GM19239 (cell line): ENCODE data around the gene RABGAP1L.
"Not testable (repeated sequence)": the region's sequence is repeated elsewhere in the genome, so short reads cannot be mapped to it uniquely, and the experiment has no call there.

Experiments used
- DNase-seq: peaks from one replicate; pipeline ENCODE4 v3.0.0; 2011; ENCODE audit warnings: low spot score; ENCODE audit not compliant: insufficient read length
- FAIRE-seq: peaks from 2 replicates; lab custom pipeline; 2011; peaks lifted over from hg19 to GRCh38; lab: Jason Lieb, UNC

The RABGAP1L gene

DNA sequence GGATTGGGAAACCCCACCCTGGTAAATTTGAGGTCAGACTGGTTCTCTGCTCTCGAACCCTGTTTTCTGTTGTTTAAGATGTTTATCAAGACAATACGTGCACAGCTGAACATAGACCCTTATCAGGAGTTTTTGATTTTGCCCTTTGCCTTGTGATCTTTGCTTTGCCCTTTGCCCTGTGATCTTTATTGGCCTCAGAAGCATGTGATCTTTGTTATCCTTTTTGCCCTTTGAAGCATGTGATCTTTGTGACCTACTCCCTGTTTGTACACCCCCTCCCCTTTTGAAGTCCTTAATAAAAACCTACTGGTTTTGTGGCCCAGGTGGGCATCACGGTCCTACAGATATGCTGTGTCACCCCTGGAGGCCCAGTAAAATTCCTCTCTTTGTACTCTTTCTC, 250.5 kb downstream of the RABGAP1L start:
- not testable (repeated sequence) for FAIRE-seq, DNase-seq

DNA sequence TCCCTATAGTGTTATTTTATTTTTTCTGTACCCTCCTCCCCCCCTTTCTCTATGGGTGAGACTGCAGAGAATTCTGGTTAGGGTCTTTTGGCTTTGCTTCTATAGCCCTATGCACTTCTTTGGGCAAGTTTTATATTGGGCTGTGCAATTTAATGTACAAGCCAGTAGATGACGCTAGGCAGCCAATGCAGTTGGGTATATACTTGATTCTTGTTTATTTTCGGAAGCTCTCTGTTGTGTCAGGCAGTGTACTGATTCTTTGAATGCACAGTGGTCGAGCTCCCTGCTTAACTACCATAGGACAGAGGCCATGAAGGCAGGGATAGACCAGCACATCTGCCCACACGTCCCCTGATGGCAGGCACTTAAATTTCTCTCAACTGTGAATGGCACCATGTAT, 254.3 kb downstream of the RABGAP1L start:
- FAIRE-seq (no peak), DNase-seq (no peak)

DNA sequence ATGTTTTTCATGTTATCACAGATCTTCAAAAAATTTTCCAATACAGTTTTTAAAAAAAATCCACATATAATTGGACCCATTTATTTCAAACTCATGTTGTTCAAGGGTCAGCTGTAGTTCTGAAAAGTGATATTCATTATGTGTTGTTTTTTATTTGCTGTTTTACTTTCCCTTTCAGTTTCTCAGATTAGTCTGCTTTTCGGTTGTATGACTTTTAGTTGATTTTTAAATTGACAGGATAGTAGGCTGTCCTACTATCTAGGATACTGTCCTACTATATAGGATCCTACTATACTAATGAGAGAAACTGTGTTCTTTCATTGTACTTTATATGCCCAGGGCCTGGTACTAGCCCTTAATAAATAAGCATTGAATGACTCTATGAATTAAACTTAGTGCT, 254.9 kb downstream of the RABGAP1L start:
- peak; percentile 14 for FAIRE-seq
- no peak for DNase-seq

DNA sequence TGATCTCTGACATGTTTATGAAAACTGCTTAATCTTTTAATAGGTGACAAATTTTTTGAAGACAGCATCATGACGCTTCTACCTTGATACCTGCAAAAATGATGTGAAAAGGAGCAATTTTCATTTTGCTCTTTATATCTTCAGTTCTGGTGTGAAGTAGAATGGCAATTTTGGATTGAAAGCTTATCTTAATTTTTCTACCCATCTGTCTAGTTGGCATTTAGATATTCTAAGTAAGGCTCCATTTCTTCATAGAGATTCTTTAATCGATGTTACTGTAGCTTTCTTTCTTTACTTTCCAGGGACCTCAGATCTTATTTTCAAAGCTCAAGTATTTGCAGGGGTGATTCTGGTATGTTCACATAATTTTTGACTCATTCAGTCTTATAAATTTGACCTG, 256.2 kb downstream of the RABGAP1L start:
- FAIRE-seq = no peak
- DNase-seq = no peak

DNA sequence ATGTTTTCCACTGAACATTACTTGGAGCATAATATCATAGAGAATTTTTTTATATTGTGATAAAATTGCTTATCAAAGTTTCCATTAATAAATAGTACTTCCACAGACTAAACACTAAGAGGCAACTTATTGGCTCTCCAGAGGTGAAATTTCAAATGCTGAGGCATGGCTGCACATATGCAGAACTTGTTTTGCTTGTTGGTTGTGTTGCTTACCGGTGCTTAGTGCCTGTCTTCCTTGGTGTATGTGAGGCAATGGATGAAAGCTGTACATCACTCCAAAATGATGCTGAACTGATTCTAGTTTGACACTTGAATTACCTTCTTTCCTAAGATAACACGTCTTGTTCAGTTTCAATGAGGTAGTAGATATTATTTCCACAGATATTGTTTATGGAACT, 258.6 kb downstream of the RABGAP1L start:
- DNase-seq (no peak), FAIRE-seq (no peak)

DNA sequence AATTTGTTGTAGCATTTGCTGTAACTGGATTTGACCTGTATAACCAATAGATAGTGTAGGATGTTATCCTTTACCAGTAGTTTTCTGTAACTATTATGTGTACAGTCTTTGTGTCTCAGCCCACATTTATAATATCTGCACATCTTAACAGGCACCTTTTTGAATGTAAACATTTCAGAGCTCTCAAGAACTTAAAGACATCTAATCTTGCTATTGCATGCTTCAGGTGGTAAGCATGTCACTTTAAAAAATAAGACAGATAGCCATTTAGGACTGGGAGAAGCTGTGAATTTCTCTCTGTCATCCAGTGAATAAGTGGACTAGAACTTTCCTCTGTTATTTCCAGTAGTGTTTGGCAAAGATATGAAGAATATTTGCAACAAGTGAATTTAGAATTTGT, 265.8 kb downstream of the RABGAP1L start:
- DNase-seq (no peak), FAIRE-seq (no peak)

DNA sequence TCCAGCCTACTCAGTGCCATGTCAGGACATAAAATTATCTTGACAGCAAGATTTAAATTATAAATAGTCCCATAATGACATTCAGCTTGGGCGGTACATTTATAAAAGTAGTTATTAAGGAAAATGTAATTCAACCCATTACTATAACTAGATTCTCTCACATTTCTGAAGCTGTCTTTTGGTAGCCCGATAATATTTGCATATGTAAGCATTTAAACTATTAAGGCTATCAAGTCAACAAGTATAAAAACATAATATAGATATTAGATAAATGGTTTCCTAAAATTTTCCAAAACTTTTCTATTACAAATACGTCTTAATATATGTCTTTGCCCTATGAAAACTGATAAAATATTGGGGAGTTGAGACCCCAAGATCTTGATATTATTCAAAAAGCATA, 266.8 kb downstream of the RABGAP1L start:
- FAIRE-seq (no peak), DNase-seq (no peak)

DNA sequence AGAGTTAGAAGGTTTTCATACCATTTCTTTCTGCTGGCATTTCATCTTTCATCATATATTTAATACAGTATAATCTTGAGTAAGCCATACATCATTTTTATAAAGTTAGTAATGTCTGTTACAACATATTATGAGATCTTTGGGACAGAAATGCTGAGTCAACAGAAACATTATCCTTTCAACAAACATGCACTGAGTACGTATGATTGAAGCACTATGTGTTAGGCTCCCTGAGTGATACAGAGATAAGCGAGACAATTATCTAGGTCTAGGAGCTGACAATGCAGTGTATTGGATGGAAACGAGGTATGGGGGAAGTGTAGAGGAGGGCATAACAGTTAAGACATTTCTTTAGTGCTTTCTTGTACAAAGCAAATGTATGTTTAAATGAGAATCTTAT, 268.7 kb downstream of the RABGAP1L start:
- FAIRE-seq = no peak
- no peak for DNase-seq

DNA sequence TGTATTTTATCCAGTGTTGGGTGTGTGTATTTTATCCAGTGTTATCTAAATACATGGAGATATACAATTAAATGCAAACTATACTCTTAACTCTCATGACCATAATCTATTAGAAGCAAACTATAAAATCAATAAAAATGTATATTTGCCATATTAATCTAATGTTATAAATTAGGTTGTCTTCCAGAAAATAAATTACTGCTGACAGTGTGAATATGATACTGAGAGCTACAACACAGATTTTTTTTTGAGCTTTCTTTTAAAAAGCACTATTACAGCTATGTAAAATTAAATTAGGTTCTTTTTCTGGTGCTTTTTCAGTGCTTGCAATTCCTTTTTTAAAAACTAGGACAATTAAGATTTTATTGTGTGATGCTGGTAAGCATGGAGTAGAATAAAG, 269.4 kb downstream of the RABGAP1L start:
- DNase-seq (no peak), FAIRE-seq (no peak)

DNA sequence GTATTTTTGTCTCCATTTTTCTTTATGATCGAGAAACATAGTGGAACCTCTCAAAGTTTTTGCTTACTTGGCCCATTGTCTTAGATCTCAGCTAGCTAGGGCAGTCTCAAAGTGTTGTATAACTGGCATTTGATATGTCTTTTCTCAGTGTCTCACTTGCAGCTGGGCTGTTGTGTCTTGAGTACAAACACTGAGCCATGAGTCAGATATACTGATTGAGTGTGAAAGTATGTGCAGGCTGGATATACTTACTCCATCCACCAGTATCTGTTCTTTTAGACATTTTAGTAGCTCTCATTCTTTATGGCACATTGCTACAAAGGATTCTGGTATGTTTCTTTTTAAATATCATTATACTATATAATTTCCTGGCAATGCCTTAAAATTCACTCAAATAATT, 274.1 kb downstream of the RABGAP1L start:
- FAIRE-seq (no peak), DNase-seq (no peak)

DNA sequence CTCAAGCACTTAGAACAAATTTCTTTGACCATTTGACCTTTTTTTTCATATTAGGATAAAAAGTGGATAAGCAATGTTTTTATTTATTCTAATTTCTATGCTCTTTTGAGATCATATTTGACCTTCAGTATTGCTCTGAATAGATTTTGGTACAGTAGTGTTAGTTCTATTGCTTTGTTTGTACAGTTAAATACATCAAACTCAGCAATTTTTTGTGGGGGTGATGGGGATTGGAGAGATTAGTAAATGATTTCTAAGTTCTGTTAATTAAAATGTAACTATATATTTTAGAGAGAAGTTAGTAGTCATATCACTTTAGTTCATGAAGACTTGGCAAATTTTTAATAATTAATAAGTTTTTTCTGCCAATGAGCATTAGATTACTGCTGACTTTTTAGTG, 286.0 kb downstream of the RABGAP1L start:
- no peak for DNase-seq
- no peak for FAIRE-seq

DNA sequence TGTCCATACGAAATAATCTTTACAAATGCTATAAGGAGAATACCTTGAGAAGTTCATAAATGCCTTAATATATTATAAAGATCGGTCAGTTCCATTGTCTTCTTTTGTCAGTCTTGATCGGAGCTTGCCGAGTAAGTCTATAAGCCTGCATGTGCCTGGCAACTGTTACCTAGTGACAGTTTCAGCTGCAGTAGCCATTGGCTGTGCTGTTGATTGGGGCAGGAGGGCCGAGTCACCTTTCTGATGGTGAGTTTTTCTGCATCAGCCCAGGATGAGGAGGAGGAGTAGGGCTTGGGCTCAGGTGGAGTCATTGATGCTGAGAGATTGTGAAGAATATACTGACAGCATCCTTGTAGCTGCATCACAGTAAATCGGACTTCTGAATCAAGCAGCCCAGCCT, 286.5 kb downstream of the RABGAP1L start:
- FAIRE-seq = no peak
- no peak for DNase-seq

DNA sequence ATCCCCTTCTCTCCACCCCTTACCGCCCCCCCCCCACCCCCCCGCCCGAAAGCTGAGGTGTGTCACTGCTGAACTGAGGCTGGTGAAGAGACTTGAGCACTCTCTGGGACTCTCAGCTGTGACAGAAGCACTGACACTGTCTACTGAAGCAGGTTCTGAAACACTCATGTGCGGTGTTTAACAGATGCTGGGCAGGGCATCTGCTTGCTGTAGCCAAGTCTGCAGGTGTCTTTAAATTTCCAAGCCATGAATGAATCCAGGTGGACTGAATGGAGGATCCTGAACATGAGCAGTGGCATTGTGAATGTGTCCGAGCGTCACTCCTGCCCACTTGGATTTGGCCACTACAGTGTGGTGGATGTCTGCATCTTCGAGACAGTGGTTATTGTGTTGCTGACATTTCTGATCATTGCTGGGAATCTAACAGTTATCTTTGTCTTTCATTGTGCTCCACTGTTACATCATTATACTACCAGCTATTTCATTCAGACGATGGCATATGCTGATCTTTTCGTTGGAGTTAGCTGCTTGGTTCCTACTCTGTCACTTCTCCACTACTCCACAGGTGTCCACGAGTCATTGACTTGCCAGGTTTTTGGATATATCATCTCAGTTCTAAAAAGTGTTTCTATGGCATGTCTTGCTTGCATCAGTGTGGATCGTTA, 288.7 kb downstream of the RABGAP1L start, which contains the start of gene GPR52:
Gene GPR52 (plus strand): TSS at position 99 of the 665 bp plus-strand sequence. CDS start 148 bp downstream, at position 247.
- no peak for DNase-seq
- no peak for FAIRE-seq

DNA sequence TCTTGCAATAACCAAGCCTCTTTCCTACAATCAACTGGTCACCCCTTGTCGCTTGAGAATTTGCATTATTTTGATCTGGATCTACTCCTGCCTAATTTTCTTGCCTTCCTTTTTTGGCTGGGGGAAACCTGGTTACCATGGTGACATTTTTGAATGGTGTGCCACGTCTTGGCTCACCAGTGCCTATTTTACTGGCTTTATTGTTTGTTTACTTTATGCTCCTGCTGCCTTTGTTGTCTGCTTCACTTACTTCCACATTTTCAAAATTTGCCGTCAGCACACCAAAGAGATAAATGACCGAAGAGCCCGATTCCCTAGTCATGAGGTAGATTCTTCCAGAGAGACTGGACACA, 289.2 kb downstream of the RABGAP1L start:
- no peak for FAIRE-seq
- no peak for DNase-seq

DNA sequence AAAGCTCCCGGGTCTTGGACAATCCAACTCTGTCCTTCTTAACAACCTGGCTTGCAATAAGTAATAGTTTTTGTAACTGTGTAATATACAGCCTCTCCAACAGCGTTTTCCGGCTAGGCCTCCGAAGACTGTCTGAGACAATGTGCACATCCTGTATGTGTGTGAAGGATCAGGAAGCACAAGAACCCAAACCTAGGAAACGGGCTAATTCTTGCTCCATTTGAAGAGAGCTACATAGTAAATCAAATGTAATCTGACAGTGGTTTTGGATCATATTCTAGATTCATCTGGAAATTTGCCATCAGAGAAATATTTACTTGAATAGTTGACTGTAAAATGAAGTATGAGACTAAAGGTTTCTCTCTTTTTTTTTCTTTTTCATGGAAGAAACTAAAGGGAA, 289.7 kb downstream of the RABGAP1L start:
- DNase-seq (no peak), FAIRE-seq (no peak)

DNA sequence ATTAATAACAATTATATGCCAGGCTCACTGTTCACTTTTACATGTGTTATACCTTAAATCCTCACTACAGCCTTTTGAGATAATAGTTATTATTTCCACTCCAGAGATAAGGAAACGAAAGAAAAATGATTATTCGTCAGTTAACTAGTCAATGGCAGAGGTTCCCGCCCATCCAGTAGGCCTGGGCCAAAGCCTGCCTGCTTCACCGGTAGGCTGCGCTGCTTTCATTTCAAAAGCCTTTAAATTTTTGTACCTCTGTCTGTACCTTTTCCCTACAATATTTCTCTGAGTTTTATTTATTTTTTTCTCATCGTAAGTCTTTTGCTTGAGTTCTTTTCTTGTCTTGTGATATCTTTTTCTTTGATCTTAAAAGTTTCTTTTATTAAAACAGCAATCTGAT, 292.1 kb downstream of the RABGAP1L start:
- FAIRE-seq = no peak
- DNase-seq = no peak

DNA sequence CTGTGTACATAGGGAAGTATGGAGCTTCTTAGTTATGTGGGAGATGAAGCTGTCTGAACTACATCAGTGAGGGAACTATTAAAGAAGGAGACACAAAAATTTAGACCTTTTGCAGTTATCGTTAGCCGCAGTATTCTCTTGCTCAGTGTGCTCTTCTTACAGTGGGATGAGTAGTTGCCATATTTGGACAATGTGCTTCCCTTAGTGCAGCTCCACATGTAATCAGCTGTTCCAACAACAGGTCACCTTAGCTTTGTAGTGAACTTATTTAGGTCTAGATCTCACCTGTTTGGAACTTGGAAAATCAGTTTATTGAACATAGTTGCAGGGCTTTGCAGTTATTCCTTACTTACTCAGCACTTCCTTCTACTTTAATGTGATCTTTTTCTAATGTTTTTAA, 306.5 kb downstream of the RABGAP1L start:
- FAIRE-seq (no peak), DNase-seq (no peak)

DNA sequence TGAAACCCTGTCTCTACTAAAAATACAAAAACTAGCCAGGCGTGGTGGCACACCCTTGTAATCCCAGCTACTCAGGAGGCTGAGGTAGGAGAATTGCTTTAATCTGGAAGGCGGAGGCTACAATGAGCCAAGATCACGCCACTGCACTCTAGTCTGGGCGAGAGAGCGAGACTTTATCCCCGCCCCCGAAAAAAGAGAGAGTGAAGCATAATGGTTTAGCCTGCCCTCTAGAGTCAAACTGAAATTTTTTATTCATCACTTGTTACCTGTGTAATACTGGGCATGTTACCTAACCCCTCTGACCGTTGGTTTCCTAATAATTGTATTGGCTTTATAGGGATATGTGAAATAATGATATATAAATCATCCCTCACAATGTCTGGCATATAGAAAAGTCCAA, 307.3 kb downstream of the RABGAP1L start:
- DNase-seq (no peak), FAIRE-seq (no peak)

DNA sequence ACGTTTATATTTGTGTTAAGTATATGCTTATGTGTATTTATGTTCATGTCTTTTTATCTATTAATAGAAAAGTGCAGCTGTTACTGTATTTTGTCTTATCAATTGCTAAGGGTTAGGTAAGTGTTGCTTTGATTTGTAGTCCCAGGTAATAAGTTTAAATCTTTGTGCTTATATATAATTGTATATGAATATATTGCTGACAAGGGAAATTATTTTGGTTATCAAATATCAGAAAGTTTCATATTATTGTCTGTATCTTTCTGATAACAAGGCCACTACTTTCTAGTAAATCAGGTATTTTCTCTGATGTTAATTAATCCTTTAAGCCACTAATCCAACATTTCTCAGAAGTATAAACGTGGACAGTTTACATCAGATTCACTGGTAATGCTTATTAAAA, 309.7 kb downstream of the RABGAP1L start:
- DNase-seq = no peak
- FAIRE-seq = no peak

DNA sequence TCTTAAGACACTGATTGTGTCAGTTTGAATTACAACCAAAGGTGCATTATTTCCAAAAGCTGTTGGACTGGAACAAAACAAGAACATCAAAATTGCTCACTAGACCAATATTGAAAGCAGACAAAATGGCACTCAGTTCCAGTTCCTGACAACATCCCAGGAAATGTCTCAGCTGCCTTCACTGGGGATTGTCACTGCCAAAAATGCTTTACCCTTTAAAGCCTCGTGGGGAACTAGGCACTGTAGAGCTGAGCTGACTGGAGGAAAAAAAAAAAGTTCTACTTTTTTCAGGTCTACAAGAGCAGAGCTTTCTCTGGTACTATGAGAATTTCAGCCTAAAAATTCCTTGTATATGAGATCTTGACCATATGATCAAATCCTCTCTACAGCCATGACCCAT, 310.4 kb downstream of the RABGAP1L start:
- no peak for FAIRE-seq
- no peak for DNase-seq

DNA sequence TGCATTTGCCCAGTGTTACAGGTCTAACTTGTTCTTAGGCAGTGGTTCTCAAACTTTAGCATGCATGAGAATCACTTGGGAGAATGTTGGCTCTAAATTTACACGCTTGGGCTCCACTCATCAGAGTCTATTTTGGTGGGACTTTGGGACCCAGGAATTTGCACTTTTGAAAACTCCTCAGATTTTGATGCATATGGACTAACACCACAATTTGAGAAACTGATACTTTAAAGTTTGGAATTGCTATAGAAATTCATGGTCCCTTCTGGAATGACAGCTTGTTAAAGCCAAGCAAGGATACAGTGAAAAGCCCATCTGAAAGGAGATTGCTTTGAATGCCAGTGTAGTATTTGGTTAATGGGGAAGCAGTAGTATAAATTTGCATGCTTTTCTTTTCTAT, 320.0 kb downstream of the RABGAP1L start:
- FAIRE-seq (peak; percentile 44), DNase-seq (no peak)

DNA sequence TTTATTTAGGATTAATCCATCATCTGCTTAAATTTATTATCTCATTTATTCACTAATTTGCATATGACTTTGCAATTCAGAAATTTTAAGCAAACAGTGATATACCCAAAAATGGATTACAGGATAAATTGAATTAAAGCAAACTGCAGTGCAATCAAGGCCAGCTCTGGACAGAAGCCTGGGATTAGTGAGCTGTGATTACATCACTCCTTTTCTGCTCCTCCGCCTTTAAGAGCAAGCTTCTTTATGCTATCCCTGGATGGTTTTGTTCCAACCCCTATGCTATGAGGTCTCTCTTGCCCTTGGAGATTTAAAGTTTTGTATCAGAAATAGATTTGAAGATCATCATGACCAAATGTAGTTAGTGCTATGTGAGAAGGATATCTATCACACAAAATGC, 321.0 kb downstream of the RABGAP1L start:
- DNase-seq = no peak
- peak; percentile 4 for FAIRE-seq

DNA sequence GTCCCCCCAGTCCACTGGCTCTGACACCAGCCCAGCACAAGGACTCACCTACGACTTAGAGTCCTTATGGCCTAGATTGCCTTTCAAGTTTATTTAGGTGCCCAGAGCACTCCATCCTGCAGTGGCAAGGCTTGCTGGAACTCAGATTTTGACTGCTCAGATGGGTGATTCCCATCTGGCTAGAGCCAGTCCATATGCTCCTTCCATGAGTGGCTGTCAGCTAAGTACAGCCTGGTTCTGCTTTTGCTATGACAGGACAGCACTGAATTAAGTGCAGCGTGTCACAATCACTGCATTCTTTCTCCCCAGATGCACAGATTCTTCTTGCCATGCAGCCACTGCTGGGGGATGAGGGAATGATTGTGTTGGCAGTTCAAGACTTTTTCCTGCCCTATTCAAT, 332.3 kb downstream of the RABGAP1L start:
- DNase-seq (no peak), FAIRE-seq (no peak)
